GM23338 (cell line): ENCODE measurements around the gene ZNF783. TPM values are rescaled to one million over a fixed set of nuclear protein-coding genes. Genes with fewer than 3 reads are reported as not detected.

Source experiments
- ATAC-seq: fragments of 200-7000 bp; cut with Tn5 transposase; 3 replicates; pipeline ENCODE4 v1.9.1; 2020
- DNase-seq: peaks from one replicate; pipeline ENCODE4 v3.0.0-alpha.2; 2015; ENCODE audit warnings: low spot score
- H2AFZ ChIP-seq: fragments of 200-600 bp; sonication (generic); 2 replicates; pipeline ENCODE4 v1.8.0; 2016; ENCODE audit warnings: antibody characterized with exemption, mild to moderate bottlenecking, moderate library complexity
- H3F3A ChIP-seq: fragments of 200-600 bp; sonication (generic); replicated peaks from 2 replicates; pipeline ENCODE4 v1.8.0; 2017; ENCODE audit warnings: antibody characterized with exemption, mixed run types, low read depth
- H3K27ac ChIP-seq: fragments of 200-600 bp; sonication (generic); 2 replicates; pipeline ENCODE4 v1.6.1; 2016; ENCODE audit warnings: low read depth
- H3K27me3 ChIP-seq: fragments of 200-600 bp; sonication (generic); 2 replicates; pipeline ENCODE4 v1.8.0; 2016; ENCODE audit warnings: mild to moderate bottlenecking, mixed run types, moderate library complexity; ENCODE audit not compliant: insufficient read depth
- H3K36me3 ChIP-seq: fragments of 200-600 bp; sonication (generic); 2 replicates; pipeline ENCODE4 v1.8.0; 2016; ENCODE audit warnings: mild to moderate bottlenecking; ENCODE audit not compliant: insufficient read depth
- H3K4me1 ChIP-seq: fragments of 200-600 bp; sonication (generic); 2 replicates; pipeline ENCODE4 v1.8.0; 2016; ENCODE audit warnings: mild to moderate bottlenecking, moderate library complexity; ENCODE audit not compliant: insufficient read depth
- H3K4me2 ChIP-seq: fragments of 200-600 bp; sonication (generic); 2 replicates; pipeline ENCODE4 v1.7.1; 2017; ENCODE audit warnings: mixed run types
- H3K4me3 ChIP-seq: fragments of 200-600 bp; sonication (generic); 2 replicates; pipeline ENCODE4 v1.6.1; 2016; ENCODE audit warnings: mixed run types
- H3K79me2 ChIP-seq: fragments of 200-600 bp; sonication (generic); replicated peaks from 2 replicates; pipeline ENCODE4 v1.8.0; 2017; ENCODE audit warnings: mild to moderate bottlenecking; ENCODE audit not compliant: insufficient read depth
- H3K9me2 ChIP-seq: fragments of 200-600 bp; sonication (generic); 2 replicates; pipeline ENCODE4 v1.8.0; 2017; ENCODE audit not compliant: insufficient read depth
- H4K20me1 ChIP-seq: fragments of 200-600 bp; sonication (generic); replicated peaks from 2 replicates; pipeline ENCODE4 v1.8.0; 2017; ENCODE audit warnings: mild to moderate bottlenecking; ENCODE audit not compliant: insufficient read depth
- H3K27ac Mint-ChIP-seq: 2 replicates; pipeline ENCODE4 v1.8.0; 2020; ENCODE audit warnings: inconsistent platforms, mild to moderate bottlenecking, moderate library complexity, mixed read lengths
- H3K27me3 Mint-ChIP-seq: 3 replicates; pipeline ENCODE4 v1.8.0; 2022; ENCODE audit warnings: low read depth, mild to moderate bottlenecking, moderate library complexity, mixed read lengths, inconsistent platforms; ENCODE audit not compliant: insufficient read depth, poor library complexity
- H3K36me3 Mint-ChIP-seq: 3 replicates; pipeline ENCODE4 v1.8.0; 2021; ENCODE audit warnings: low read depth, mild to moderate bottlenecking, inconsistent platforms, moderate library complexity, mixed read lengths
- H3K4me1 Mint-ChIP-seq: 3 replicates; pipeline ENCODE4 v1.8.0; 2020; ENCODE audit warnings: mild to moderate bottlenecking, inconsistent platforms, mixed read lengths
- H3K4me3 Mint-ChIP-seq: 3 replicates; pipeline ENCODE4 v1.8.0; 2021; ENCODE audit warnings: moderate library complexity, mild to moderate bottlenecking, inconsistent platforms, mixed read lengths
- H3K9me3 Mint-ChIP-seq: 3 replicates; pipeline ENCODE4 v1.8.0; 2020; ENCODE audit warnings: moderate library complexity, mild to moderate bottlenecking, inconsistent platforms, mixed read lengths
- EZH2phosphoT487 ChIP-seq: fragments of 200-600 bp; sonication (generic); IDR thresholded peaks from one replicate; pipeline ENCODE4 v1.8.1; 2018; ENCODE audit warnings: antibody characterized with exemption; ENCODE audit not compliant: unreplicated experiment
- JUNB ChIP-seq: IDR thresholded peaks from one replicate; pipeline ENCODE4 v1.6.1; 2016; ENCODE audit warnings: antibody characterized with exemption; ENCODE audit not compliant: unreplicated experiment
- NANOG ChIP-seq: IDR thresholded peaks from 2 replicates; pipeline ENCODE4 v1.6.1; 2016; ENCODE audit warnings: antibody characterized with exemption, borderline replicate concordance
- STAT1 ChIP-seq: IDR thresholded peaks from one replicate; pipeline ENCODE4 v1.6.1; 2016; ENCODE audit warnings: antibody characterized with exemption; ENCODE audit not compliant: unreplicated experiment
- ZNF114 ChIP-seq: fragments of 250-450 bp; sonication (Bioruptor Pico); IDR thresholded peaks from 2 replicates; pipeline ENCODE4 v1.5.0; 2020; ENCODE audit warnings: mild to moderate bottlenecking, moderate library complexity
- ZNF331 ChIP-seq: fragments of 250-450 bp; sonication (Bioruptor Pico); IDR thresholded peaks from 2 replicates; pipeline ENCODE4 v1.5.0; 2020; ENCODE audit warnings: low read depth, mild to moderate bottlenecking, moderate library complexity
- polyA plus RNA-seq: library from polyadenylated mRNA; unstranded; fragments of >200 nt; fragmentation: Nextera tagmentation; extraction: Ambion mirVana; gene quantifications from 2 replicates; pipeline ENCODE4 v1.2.1, GENCODE V29; 2016
- total RNA-seq: library from RNA; depleted of rRNA; stranded (reverse); fragments of >200 nt; shearing (Covaris generic); gene quantifications from 2 replicates; pipeline ENCODE4 v1.2.3, GENCODE V29; 2014
- TF ChIP-seq, protein P1 (sequence below): IDR thresholded peaks from 2 replicates; pipeline ENCODE4 v1.6.1; 2016; ENCODE audit warnings: antibody characterized with exemption
- TF ChIP-seq, protein P2 (sequence below): fragments of 250-450 bp; sonication (Bioruptor Pico); IDR thresholded peaks from 2 replicates; pipeline ENCODE4 v1.5.0; 2020; ENCODE audit warnings: mild to moderate bottlenecking, moderate library complexity
- TF ChIP-seq, protein P3 (sequence below): IDR thresholded peaks from one replicate; pipeline ENCODE4 v1.6.1; 2018; ENCODE audit warnings: antibody characterized with exemption; ENCODE audit not compliant: unreplicated experiment

The ZNF783 gene
- total and polyA plus RNA-seq, 2 experiments from 2014 or later = 2.1 to 9.0 TPM

DNA sequence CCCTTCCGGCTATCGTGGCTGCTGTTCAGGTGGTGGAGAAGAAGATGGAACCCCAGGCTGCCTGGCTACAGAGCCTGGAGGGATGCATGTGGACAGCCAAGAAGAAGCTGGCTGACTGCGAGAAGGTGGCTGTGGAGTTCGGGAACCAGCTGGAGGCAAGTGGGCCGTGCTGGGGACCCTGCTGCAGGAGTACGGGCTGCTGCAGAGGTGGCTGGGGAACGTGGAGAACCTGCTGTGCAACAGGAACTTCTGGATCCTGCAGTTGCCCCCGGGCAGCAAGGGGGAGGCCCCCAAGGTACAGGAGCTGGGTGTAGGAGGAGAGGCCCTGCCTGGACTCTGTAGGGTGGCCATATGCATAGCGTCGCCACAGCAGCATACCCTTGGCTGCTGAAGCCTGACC, 25.6 kb downstream of the ZNF783 start:
- Histone ChIP-seq H3K4me2 (no peak overlapping the region), H3K27ac (no peak overlapping the region), H4K20me1 (no peaks in the 10 kb centered on the region), H3K4me3 (no peak overlapping the region), H3K79me2 (no peaks in the 10 kb centered on the region), H3K36me3 (no peaks in the 10 kb centered on the region), H3F3A (0 out of 2 replicates have a peak, but pooled peaks cover 6% of the 10 kb centered on the region), H3K9me2 (no peaks in the 10 kb centered on the region), H2AFZ (no peak overlapping the region), H3K27me3 (peaks cover 5% of the 10 kb centered on the region; the same call in 1 of the 2 replicates), H3K4me1 (peaks cover 3% of the 10 kb centered on the region)
- peaks cover 30% of the 10 kb centered on the region for H3K4me1 Mint-ChIP-seq
- H3K4me3 Mint-ChIP-seq = no peak overlapping the region
- H3K27me3 Mint-ChIP-seq = peaks cover 14% of the 10 kb centered on the region
- H3K27ac Mint-ChIP-seq = peak overlapping the region; percentile 13
- no peaks in the 10 kb centered on the region for H3K9me3 Mint-ChIP-seq
- H3K36me3 Mint-ChIP-seq = peaks cover 2% of the 10 kb centered on the region; the same call in 1 of the 3 replicates
- TF ChIP-seq, protein P1, sequence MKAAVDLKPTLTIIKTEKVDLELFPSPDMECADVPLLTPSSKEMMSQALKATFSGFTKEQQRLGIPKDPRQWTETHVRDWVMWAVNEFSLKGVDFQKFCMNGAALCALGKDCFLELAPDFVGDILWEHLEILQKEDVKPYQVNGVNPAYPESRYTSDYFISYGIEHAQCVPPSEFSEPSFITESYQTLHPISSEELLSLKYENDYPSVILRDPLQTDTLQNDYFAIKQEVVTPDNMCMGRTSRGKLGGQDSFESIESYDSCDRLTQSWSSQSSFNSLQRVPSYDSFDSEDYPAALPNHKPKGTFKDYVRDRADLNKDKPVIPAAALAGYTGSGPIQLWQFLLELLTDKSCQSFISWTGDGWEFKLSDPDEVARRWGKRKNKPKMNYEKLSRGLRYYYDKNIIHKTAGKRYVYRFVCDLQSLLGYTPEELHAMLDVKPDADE = no peak
- no peak for TF ChIP-seq NANOG
- ATAC-seq = no peak
- no peak for DNase-seq

DNA sequence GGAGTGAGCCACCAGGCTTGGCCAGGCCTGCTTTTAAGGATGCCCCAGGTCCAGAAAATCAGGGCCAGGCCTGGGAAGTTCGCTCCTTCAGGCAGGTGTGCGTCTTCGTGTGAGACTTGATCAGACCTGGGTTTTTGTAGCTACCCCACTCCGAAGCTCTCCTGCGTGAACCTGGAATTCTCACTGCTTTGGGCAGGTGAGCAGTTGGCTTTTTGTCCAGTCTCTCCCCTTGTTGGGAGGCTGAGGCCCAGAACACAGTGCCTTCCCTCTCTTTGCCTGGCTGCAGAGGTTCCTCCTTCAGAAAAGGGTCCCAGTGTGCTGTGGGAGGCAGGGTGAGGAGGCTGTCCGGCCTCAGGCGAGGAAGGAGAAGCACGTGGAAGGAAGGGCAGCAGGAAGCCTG, 27.3 kb downstream of the ZNF783 start:
- Histone ChIP-seq H3F3A (0 out of 2 replicates have a peak, but pooled peaks cover 4% of the 10 kb centered on the region), H3K4me2 (no peak overlapping the region), H3K4me1 (peaks cover 3% of the 10 kb centered on the region), H3K36me3 (no peaks in the 10 kb centered on the region), H3K4me3 (no peak overlapping the region), H3K9me2 (no peaks in the 10 kb centered on the region), H3K27me3 (peaks cover 4% of the 10 kb centered on the region; the same call in 1 of the 2 replicates), H2AFZ (no peak overlapping the region), H3K79me2 (no peaks in the 10 kb centered on the region), H4K20me1 (no peaks in the 10 kb centered on the region), H3K27ac (no peak overlapping the region)
- no peak for DNase-seq
- H3K27me3 Mint-ChIP-seq = peaks cover 15% of the 10 kb centered on the region
- H3K9me3 Mint-ChIP-seq = no peaks in the 10 kb centered on the region
- peaks cover 27% of the 10 kb centered on the region for H3K4me1 Mint-ChIP-seq
- H3K27ac Mint-ChIP-seq = no peak overlapping the region
- no peak for ATAC-seq
- H3K36me3 Mint-ChIP-seq = peaks cover 2% of the 10 kb centered on the region; the same call in 2 of the 3 replicates
- no peak overlapping the region for H3K4me3 Mint-ChIP-seq
- TF ChIP-seq STAT1 (no peak), EZH2phosphoT487 (no peak), ZNF114 (CRISPR knock-in tag) (no peak), JUNB (no peak), ZNF331 (no peak)
- TF ChIP-seq, protein P2, sequence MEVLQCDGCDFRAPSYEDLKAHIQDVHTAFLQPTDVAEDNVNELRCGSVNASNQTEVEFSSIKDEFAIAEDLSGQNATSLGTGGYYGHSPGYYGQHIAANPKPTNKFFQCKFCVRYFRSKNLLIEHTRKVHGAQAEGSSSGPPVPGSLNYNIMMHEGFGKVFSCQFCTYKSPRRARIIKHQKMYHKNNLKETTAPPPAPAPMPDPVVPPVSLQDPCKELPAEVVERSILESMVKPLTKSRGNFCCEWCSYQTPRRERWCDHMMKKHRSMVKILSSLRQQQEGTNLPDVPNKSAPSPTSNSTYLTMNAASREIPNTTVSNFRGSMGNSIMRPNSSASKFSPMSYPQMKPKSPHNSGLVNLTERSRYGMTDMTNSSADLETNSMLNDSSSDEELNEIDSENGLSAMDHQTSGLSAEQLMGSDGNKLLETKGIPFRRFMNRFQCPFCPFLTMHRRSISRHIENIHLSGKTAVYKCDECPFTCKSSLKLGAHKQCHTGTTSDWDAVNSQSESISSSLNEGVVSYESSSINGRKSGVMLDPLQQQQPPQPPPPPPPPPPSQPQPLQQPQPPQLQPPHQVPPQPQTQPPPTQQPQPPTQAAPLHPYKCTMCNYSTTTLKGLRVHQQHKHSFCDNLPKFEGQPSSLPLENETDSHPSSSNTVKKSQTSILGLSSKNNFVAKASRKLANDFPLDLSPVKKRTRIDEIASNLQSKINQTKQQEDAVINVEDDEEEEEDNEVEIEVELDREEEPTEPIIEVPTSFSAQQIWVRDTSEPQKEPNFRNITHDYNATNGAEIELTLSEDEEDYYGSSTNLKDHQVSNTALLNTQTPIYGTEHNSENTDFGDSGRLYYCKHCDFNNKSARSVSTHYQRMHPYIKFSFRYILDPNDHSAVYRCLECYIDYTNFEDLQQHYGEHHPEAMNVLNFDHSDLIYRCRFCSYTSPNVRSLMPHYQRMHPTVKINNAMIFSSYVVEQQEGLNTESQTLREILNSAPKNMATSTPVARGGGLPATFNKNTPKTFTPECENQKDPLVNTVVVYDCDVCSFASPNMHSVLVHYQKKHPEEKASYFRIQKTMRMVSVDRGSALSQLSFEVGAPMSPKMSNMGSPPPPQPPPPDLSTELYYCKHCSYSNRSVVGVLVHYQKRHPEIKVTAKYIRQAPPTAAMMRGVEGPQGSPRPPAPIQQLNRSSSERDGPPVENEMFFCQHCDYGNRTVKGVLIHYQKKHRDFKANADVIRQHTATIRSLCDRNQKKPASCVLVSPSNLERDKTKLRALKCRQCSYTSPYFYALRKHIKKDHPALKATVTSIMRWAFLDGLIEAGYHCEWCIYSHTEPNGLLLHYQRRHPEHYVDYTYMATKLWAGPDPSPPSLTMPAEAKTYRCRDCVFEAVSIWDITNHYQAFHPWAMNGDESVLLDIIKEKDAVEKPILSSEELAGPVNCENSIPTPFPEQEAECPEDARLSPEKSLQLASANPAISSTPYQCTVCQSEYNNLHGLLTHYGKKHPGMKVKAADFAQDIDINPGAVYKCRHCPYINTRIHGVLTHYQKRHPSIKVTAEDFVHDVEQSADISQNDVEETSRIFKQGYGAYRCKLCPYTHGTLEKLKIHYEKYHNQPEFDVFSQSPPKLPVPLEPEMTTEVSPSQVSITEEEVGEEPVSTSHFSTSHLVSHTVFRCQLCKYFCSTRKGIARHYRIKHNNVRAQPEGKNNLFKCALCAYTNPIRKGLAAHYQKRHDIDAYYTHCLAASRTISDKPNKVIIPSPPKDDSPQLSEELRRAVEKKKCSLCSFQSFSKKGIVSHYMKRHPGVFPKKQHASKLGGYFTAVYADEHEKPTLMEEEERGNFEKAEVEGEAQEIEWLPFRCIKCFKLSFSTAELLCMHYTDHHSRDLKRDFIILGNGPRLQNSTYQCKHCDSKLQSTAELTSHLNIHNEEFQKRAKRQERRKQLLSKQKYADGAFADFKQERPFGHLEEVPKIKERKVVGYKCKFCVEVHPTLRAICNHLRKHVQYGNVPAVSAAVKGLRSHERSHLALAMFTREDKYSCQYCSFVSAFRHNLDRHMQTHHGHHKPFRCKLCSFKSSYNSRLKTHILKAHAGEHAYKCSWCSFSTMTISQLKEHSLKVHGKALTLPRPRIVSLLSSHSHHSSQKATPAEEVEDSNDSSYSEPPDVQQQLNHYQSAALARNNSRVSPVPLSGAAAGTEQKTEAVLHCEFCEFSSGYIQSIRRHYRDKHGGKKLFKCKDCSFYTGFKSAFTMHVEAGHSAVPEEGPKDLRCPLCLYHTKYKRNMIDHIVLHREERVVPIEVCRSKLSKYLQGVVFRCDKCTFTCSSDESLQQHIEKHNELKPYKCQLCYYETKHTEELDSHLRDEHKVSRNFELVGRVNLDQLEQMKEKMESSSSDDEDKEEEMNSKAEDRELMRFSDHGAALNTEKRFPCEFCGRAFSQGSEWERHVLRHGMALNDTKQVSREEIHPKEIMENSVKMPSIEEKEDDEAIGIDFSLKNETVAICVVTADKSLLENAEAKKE = no peak
- TF ChIP-seq, protein P1 = no peak
- TF ChIP-seq, protein P3, sequence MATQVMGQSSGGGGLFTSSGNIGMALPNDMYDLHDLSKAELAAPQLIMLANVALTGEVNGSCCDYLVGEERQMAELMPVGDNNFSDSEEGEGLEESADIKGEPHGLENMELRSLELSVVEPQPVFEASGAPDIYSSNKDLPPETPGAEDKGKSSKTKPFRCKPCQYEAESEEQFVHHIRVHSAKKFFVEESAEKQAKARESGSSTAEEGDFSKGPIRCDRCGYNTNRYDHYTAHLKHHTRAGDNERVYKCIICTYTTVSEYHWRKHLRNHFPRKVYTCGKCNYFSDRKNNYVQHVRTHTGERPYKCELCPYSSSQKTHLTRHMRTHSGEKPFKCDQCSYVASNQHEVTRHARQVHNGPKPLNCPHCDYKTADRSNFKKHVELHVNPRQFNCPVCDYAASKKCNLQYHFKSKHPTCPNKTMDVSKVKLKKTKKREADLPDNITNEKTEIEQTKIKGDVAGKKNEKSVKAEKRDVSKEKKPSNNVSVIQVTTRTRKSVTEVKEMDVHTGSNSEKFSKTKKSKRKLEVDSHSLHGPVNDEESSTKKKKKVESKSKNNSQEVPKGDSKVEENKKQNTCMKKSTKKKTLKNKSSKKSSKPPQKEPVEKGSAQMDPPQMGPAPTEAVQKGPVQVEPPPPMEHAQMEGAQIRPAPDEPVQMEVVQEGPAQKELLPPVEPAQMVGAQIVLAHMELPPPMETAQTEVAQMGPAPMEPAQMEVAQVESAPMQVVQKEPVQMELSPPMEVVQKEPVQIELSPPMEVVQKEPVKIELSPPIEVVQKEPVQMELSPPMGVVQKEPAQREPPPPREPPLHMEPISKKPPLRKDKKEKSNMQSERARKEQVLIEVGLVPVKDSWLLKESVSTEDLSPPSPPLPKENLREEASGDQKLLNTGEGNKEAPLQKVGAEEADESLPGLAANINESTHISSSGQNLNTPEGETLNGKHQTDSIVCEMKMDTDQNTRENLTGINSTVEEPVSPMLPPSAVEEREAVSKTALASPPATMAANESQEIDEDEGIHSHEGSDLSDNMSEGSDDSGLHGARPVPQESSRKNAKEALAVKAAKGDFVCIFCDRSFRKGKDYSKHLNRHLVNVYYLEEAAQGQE = no peak
